WTC11 (cell line): Measurements from ENCODE around the gene MBTPS2.

Source experiments
- CTCF ChIP-seq: fragments of 200-600 bp; IDR thresholded peaks from 2 replicates; pipeline ENCODE4 v1.8.0; 2022; ENCODE audit warnings: antibody characterized with exemption
- GABPB1 ChIP-seq: sonication (generic); formaldehyde crosslinking; IDR thresholded peaks from 2 replicates; pipeline ENCODE4 v1.8.1; 2023; ENCODE audit warnings: mild to moderate bottlenecking, missing genetic modification reagents
- GTF2I ChIP-seq: fragments of 250-450 bp; sonication (Bioruptor Pico); conservative IDR thresholded peaks from 2 replicates; pipeline ENCODE4 v1.4.0; 2021; ENCODE audit warnings: mild to moderate bottlenecking
- NR3C1 ChIP-seq: sonication (generic); formaldehyde crosslinking; conservative IDR thresholded peaks from 2 replicates; pipeline ENCODE4 v1.8.1; 2023; ENCODE audit warnings: low read depth, mild to moderate bottlenecking, missing genetic modification reagents
- SP1 ChIP-seq: sonication (generic); formaldehyde crosslinking; conservative IDR thresholded peaks from 2 replicates; pipeline ENCODE4 v1.8.1; 2022; ENCODE audit warnings: missing genetic modification reagents
- USF1 ChIP-seq: sonication (generic); formaldehyde crosslinking; IDR thresholded peaks from 2 replicates; pipeline ENCODE4 v1.8.0; 2022; ENCODE audit warnings: mild to moderate bottlenecking, missing genetic modification reagents
- USF2 ChIP-seq: sonication (generic); formaldehyde crosslinking; IDR thresholded peaks from 2 replicates; pipeline ENCODE4 v1.8.1; 2023; ENCODE audit warnings: mild to moderate bottlenecking, missing genetic modification reagents, moderate library complexity
- ZNF263 ChIP-seq: sonication (generic); formaldehyde crosslinking; IDR thresholded peaks from 2 replicates; pipeline ENCODE4 v1.8.1; 2022; ENCODE audit warnings: low read depth, mild to moderate bottlenecking, moderate library complexity, missing genetic modification reagents
- ZNF317 ChIP-seq: sonication (generic); formaldehyde crosslinking; IDR thresholded peaks from 2 replicates; pipeline ENCODE4 v1.8.1; 2023; ENCODE audit warnings: low read depth, mild to moderate bottlenecking, moderate library complexity, missing genetic modification reagents, borderline replicate concordance

- TF ChIP-seq NR3C1 (no peak), USF2 (CRISPR knock-in tag) (no peak), CTCF (no peak), ZNF317 (CRISPR knock-in tag) (no peak), USF1 (no peak), GABPB1 (no peak), SP1 (no peak), GTF2I (no peak), ZNF263 (CRISPR knock-in tag) (no peak)
Observed at GRCh38 chrX:21926116-21926515, 86.7 kb downstream of the MBTPS2 start.
